ENCODE measurements around the gene CSF1.

- TF ChIP-seq CTCF (IDR thresholded peaks at IDR 0.05; ENCODE audit: borderline replicate concordance, extremely low read depth, low read length, poor library complexity, severe bottlenecking) (no peak), EZH2 (IDR thresholded peaks at IDR 0.05; ENCODE audit: borderline replicate concordance, low read depth, low read length, severe bottlenecking) (no peak)
These were observed 31.8 kb downstream of the CSF1 start for GRCh38 chr1:109942434-109942833.
